ENCODE data around the gene MRTFA. TPM values are rescaled to one million over a fixed set of nuclear protein-coding genes. Genes with fewer than 3 reads are reported as not detected.

MRTFA gene
- total RNA-seq, 1 experiment from 2014 or later, result 44.7 TPM

- Histone ChIP-seq H3K36me3 (ENCODE audit: low read depth) (peaks cover 6% of the 10 kb centered on the region; the same call in 1 of the 2 replicates), H3K4me2 (no peak overlapping the region), H3K79me2 (ENCODE audit: low read depth) (peaks cover 2% of the 10 kb centered on the region; the same call in 1 of the 2 replicates), H3K9me2 (ENCODE audit: insufficient read depth) (no peaks in the 10 kb centered on the region), H3K4me1 (replicated peaks; ENCODE audit: insufficient read depth) (no peaks in the 10 kb centered on the region), H3K4me3 (no peak overlapping the region), H3K27me3 (ENCODE audit: insufficient read depth, low read depth) (no peaks in the 10 kb centered on the region), H3K9me3 (ENCODE audit: insufficient read depth, low read depth) (no peaks in the 10 kb centered on the region), H2AFZ (no peak overlapping the region), H3K27ac (no peak overlapping the region), H3F3A (ENCODE audit: insufficient read depth, low read depth) (peaks cover 8% of the 10 kb centered on the region), H4K20me1 (ENCODE audit: insufficient read depth) (no peaks in the 10 kb centered on the region; the same call in 1 of the 2 replicates)
- no peak for TF ChIP-seq EZH2 (IDR thresholded peaks at IDR 0.05; ENCODE audit: low read depth)
- TF ChIP-seq CTCF (conservative IDR thresholded peaks at IDR 0.05), result no peak
- ChIA-PET POLR2A (ENCODE audit: unreplicated experiment) (no interaction called here), CTCF (interaction anchor here (0.6 kb wide), 1 partner anchor 226 kb away, joined by 3 read pairs; no protein-coding TSS in a partner anchor)
- no TSS peak for BruUV-seq (replicated peaks)
- DNase-seq, result peak in 1 of 2 experiments; percentile 18
- intact Hi-C loops (cut with micrococcal nuclease; ENCODE audit: unreplicated experiment), result no loop called here
Measured at GRCh38 chr22:40430991-40431390, 205.5 kb downstream of the MRTFA start.

- ChIA-PET CTCF (no interaction called here), POLR2A (ENCODE audit: unreplicated experiment) (no interaction called here)
- Histone ChIP-seq H3K27me3 (ENCODE audit: insufficient read depth, low read depth) (no peaks in the 10 kb centered on the region), H2AFZ (no peak overlapping the region), H3K9me2 (ENCODE audit: insufficient read depth) (no peaks in the 10 kb centered on the region), H3K36me3 (ENCODE audit: low read depth) (peaks cover 6% of the 10 kb centered on the region; the same call in 1 of the 2 replicates), H3K4me3 (no peak overlapping the region), H3K4me1 (replicated peaks; ENCODE audit: insufficient read depth) (no peaks in the 10 kb centered on the region), H4K20me1 (ENCODE audit: insufficient read depth) (no peaks in the 10 kb centered on the region; the same call in 1 of the 2 replicates), H3K27ac (no peak overlapping the region), H3K9me3 (ENCODE audit: insufficient read depth, low read depth) (no peaks in the 10 kb centered on the region), H3K79me2 (ENCODE audit: low read depth) (no peaks in the 10 kb centered on the region), H3F3A (ENCODE audit: insufficient read depth, low read depth) (peaks cover 5% of the 10 kb centered on the region; the same call in 1 of the 2 replicates), H3K4me2 (no peak overlapping the region)
- no peak for DNase-seq
- TF ChIP-seq EZH2 (IDR thresholded peaks at IDR 0.05; ENCODE audit: low read depth), result no peak
- TF ChIP-seq CTCF (conservative IDR thresholded peaks at IDR 0.05), result no peak
- intact Hi-C loops (cut with micrococcal nuclease; ENCODE audit: unreplicated experiment), result no loop called here
- BruUV-seq (replicated peaks), result no TSS peak
Measured at GRCh38 chr22:40429481-40429880, 207.0 kb downstream of the MRTFA start.

- H3K36me3 ChIP-seq (ENCODE audit: low read depth), result peaks cover 6% of the 10 kb centered on the region; the same call in 1 of the 2 replicates
- H4K20me1 ChIP-seq (ENCODE audit: insufficient read depth), result no peaks in the 10 kb centered on the region; the same call in 1 of the 2 replicates
- intact Hi-C loops (cut with micrococcal nuclease; ENCODE audit: unreplicated experiment), result no loop called here
Measured at GRCh38 chr22:40428796-40429195, 207.7 kb downstream of the MRTFA start.

More at GRCh38 chr22:40428796-40429195, 207.7 kb downstream of the MRTFA start:
- no peak overlapping the region for H2AFZ ChIP-seq
- no peaks in the 10 kb centered on the region for H3K79me2 ChIP-seq (ENCODE audit: low read depth)
- H3K27ac ChIP-seq, result no peak overlapping the region
- no peaks in the 10 kb centered on the region for H3K4me1 ChIP-seq (replicated peaks; ENCODE audit: insufficient read depth)
- BruUV-seq (replicated peaks), result no TSS peak
- no peaks in the 10 kb centered on the region; the same call in 1 of the 2 replicates for H3F3A ChIP-seq (ENCODE audit: insufficient read depth, low read depth)
- ChIA-PET CTCF (no interaction called here), POLR2A (ENCODE audit: unreplicated experiment) (no interaction called here)
- H3K4me2 ChIP-seq, result no peak overlapping the region
- TF ChIP-seq CTCF (conservative IDR thresholded peaks at IDR 0.05) (no peak), EZH2 (IDR thresholded peaks at IDR 0.05; ENCODE audit: low read depth) (no peak)
- DNase-seq, result peak in 1 of 2 experiments; percentile 18
- H3K27me3 ChIP-seq (ENCODE audit: insufficient read depth, low read depth), result no peaks in the 10 kb centered on the region
- no peak overlapping the region for H3K4me3 ChIP-seq
- no peaks in the 10 kb centered on the region for H3K9me2 ChIP-seq (ENCODE audit: insufficient read depth)
- H3K9me3 ChIP-seq (ENCODE audit: insufficient read depth, low read depth), result no peaks in the 10 kb centered on the region

All from PC-9 (cell line).